HCT116 (cell line): Measurements from ENCODE around the gene CSRNP2.

ENCODE experiments used
- CEBPB ChIP-seq: IDR thresholded peaks from 2 replicates; pipeline ENCODE4 v1.6.1; 2012; ENCODE audit warnings: low read depth
- CTCF ChIP-seq, 3 experiments: fragments of 200-600 bp in 1 of 3; sonication (generic) in 1 of 3; IDR thresholded peaks in 2 of 3; conservative IDR thresholded peaks in 1 of 3; 2 replicates each; pipeline ENCODE4 v1.5.1; 2012 to 2017; ENCODE audit warnings: low read depth in 2 of 3, low read length in 2 of 3, antibody characterized with exemption in 1 of 3, borderline replicate concordance in 1 of 3, control low read depth in 1 of 3, mild to moderate bottlenecking in 1 of 3, mixed read lengths in 1 of 3, mixed run types in 1 of 3, moderate library complexity in 1 of 3; ENCODE audit not compliant: insufficient read depth in 1 of 3
- POLR2A ChIP-seq: IDR thresholded peaks from 2 replicates; pipeline ENCODE4 v1.7.0; 2011; ENCODE audit warnings: borderline replicate concordance; ENCODE audit not compliant: insufficient read depth, insufficient read length; ENCODE audit errors: extremely low read depth
- RAD21 ChIP-seq: IDR thresholded peaks from 2 replicates; pipeline ENCODE4 v1.6.1; 2012; ENCODE audit warnings: low read depth, mild to moderate bottlenecking
- YY1 ChIP-seq: IDR thresholded peaks from 2 replicates; pipeline ENCODE4 v1.6.1; 2011; ENCODE audit warnings: low read length, low read depth, moderate library complexity, mild to moderate bottlenecking; ENCODE audit not compliant: insufficient replicate concordance; ENCODE audit errors: extremely low read depth

DNA sequence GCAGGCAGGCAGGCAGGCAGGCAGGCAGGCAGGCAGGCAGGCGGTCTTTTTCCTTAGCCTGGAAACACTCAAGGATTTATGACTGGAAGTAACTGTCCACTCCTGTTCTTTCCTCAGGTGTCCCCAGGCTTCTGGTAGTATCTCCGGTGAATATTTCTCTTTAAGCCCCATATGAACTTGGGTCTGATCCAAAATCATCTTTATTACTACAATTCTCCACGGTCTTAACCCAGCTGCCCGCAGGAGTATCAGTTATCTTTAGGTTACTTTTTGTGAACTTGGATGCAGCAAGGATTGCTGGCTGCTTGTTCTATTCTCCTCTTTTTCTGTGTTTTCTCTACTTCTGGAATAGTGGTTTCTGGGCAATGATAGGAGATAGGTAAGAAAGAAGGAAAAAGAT lies 3.3 kb downstream of the CSRNP2 start:
- TF ChIP-seq YY1, result no peak
- TF ChIP-seq POLR2A, result no peak
- no peak for TF ChIP-seq CTCF (IDR thresholded peaks at IDR 0.05 in 2 of 3, conservative IDR thresholded peaks at IDR 0.05 in 1 of 3; ENCODE audit: borderline replicate concordance in 1 of 3, insufficient read depth in 1 of 3, low read depth in 2 of 3, low read length in 2 of 3)
- TF ChIP-seq RAD21, result no peak
- no peak for TF ChIP-seq CEBPB
